Stomach (tissue), 9 donors: ENCODE results near the gene GALNT3. TPM values are rescaled to one million over a fixed set of nuclear protein-coding genes. Genes with fewer than 3 reads are reported as not detected.

Experiments used
- DNase-seq, 2 donors: peaks; one replicate each; pipeline versions ENCODE4 v3.0.0 to v3.0.0-alpha.2; 2013 to 2019
- H3K27ac ChIP-seq, 5 donors: fragments of 200-600 bp in 4 of 5; sonication (generic) in 4 of 5; one replicate each; pipeline ENCODE4 v1.5.1; 2013 to 2019; ENCODE audit warnings: mild to moderate bottlenecking in 1 of 5, moderate library complexity in 1 of 5
- H3K27me3 ChIP-seq, 3 donors: fragments of 200-600 bp; sonication (generic); one replicate each; pipeline ENCODE4 v1.5.1; 2017 to 2019; ENCODE audit warnings: mixed run types in 1 of 3
- H3K36me3 ChIP-seq, 4 donors: fragments of 200-600 bp; sonication (generic); 1 replicate in 3 of 4; 2 replicates in 1 of 4; pipeline ENCODE4 v1.5.1; 2016 to 2019
- H3K4me1 ChIP-seq, 4 donors: fragments of 200-600 bp; sonication (generic); one replicate each; pipeline ENCODE4 v1.5.1; 2016 to 2019
- H3K4me3 ChIP-seq, 4 donors: fragments of 200-600 bp; sonication (generic) in 3 of 4; one replicate each; pipeline ENCODE4 v1.5.1; 2016 to 2019; ENCODE audit warnings: mild to moderate bottlenecking in 1 of 4
- H3K9me3 ChIP-seq, 4 donors: fragments of 200-600 bp; sonication (generic); one replicate each; pipeline ENCODE4 v1.5.1; 2016 to 2019
- EP300 ChIP-seq: sonication (generic); formaldehyde crosslinking; IDR thresholded peaks from one replicate; pipeline ENCODE4 v1.6.1; 2017; ENCODE audit warnings: antibody characterized with exemption
- POLR2A ChIP-seq, 4 donors: fragments of 450-650 bp; IDR thresholded peaks; one replicate each; pipeline ENCODE4 v1.6.1; 2016; ENCODE audit warnings: antibody characterized with exemption in 4 of 4, control low read depth in 2 of 4, mild to moderate bottlenecking in 1 of 4, moderate library complexity in 1 of 4
- POLR2AphosphoS5 ChIP-seq, 3 donors: sonication (generic); formaldehyde crosslinking; IDR thresholded peaks; one replicate each; pipeline ENCODE4 v1.6.1; 2016; ENCODE audit warnings: antibody characterized with exemption in 3 of 3
- WGBS, 5 donors: extraction: QIAGEN DNeasy Blood & Tissue Kit in 3 of 5; methylation state at CpG; one replicate each; pipeline versions ENCODE4 v1.1.5 to v1.1.7; 2013 to 2018; 5-methylcytosine and 5-hydroxymethylcytosine counted together
- intact Hi-C: fragments of 100-400 bp; cut with DNase I; formaldehyde crosslinking; loops from one replicate; pipeline ENCODE4 v1.15.1; 2023; ENCODE audit warnings: low total_unique reads
- polyA plus RNA-seq, 3 donors: library from polyadenylated mRNA; stranded (reverse); fragments of 200-250 nt; gene quantifications; one replicate each; pipeline ENCODE4 v1.2.3, GENCODE V29; 2013
- total RNA-seq, 5 donors: library from RNA; depleted of rRNA; stranded (reverse); fragments of >200 nt; gene quantifications; one replicate each; pipeline versions ENCODE4 v1.1.0 to v1.2.3, GENCODE V29; 2014 to 2016
- TF ChIP-seq, protein P1 (sequence below), 7 experiments: fragments of 450-650 bp in 4 of 7; fragments of 200-600 bp in 3 of 7; sonication (generic) in 3 of 7; IDR thresholded peaks; one replicate each; pipeline ENCODE4 v1.5.1; 2016 to 2019; ENCODE audit warnings: antibody characterized with exemption in 7 of 7, control low read depth in 2 of 7, mild to moderate bottlenecking in 1 of 7
- donor health status: healthy with polysubstance abuse.
- donor health status: Bipolar disorder and iron deficiency.
- donor health status: healthy.

GALNT3 gene
- total and polyA plus RNA-seq, 8 donors, result 15.2 to 134 (median 30.7) TPM

DNA sequence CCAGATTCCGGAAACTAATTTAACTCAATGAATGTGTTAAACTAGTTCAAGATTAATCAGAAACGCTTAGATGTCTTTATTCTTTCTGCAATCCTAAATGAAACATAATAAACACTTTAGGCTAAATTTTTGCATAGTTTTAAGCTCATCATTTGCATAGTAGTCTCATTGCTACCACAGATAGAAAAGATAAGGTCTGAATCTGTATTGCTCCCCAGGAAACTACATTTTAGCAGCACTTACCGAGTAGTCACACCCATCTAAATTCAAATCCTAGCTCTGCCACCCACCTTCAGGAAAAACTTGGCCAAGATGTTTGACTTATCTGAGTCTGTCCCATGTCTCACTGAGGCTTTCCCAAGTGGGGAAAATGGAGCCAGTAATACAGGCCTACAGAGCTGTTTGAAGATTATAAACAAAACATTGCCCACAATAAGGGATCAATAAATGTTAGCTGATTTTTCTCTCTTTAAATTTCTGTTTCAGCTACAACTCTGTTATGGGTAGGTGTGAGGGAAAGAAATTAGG lies 87.0 kb downstream of the GALNT3 start:
- TF ChIP-seq, protein P1, sequence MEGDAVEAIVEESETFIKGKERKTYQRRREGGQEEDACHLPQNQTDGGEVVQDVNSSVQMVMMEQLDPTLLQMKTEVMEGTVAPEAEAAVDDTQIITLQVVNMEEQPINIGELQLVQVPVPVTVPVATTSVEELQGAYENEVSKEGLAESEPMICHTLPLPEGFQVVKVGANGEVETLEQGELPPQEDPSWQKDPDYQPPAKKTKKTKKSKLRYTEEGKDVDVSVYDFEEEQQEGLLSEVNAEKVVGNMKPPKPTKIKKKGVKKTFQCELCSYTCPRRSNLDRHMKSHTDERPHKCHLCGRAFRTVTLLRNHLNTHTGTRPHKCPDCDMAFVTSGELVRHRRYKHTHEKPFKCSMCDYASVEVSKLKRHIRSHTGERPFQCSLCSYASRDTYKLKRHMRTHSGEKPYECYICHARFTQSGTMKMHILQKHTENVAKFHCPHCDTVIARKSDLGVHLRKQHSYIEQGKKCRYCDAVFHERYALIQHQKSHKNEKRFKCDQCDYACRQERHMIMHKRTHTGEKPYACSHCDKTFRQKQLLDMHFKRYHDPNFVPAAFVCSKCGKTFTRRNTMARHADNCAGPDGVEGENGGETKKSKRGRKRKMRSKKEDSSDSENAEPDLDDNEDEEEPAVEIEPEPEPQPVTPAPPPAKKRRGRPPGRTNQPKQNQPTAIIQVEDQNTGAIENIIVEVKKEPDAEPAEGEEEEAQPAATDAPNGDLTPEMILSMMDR (IDR thresholded peaks at IDR 0.05), result no peak
- TF ChIP-seq POLR2AphosphoS5 (IDR thresholded peaks at IDR 0.05), result no peak
- TF ChIP-seq EP300, result no peak
- no peak for TF ChIP-seq POLR2A (IDR thresholded peaks at IDR 0.05)
- 75 to 85% (median 83%) methylated on average over 3 of the region's 3 CpGs for WGBS, 5 donors
- no peaks in the 10 kb centered on the region for H3K4me1 ChIP-seq

DNA sequence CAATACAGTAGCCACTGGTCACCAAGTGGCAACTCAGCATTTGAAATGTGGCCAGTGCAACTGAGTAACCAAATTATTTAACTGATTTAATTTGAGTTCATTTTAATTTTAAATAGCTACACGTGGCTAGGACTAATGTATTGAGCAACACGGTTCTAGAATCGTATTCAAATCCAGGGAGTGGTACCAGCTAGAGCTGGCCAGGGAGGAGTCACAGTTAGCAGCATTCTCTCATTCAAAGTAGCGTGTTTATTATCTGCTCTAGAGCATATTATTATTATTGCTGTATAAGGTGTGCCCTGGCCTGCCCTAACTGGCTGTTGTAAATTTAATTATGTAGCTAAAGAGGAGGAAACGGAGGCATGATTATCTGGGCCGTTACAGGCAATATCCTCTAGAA lies 92.9 kb downstream of the GALNT3 start:
- H3K9me3 ChIP-seq, result no peaks in the 10 kb centered on the region
- TF ChIP-seq EP300, result no peak
- no peak for TF ChIP-seq POLR2A (IDR thresholded peaks at IDR 0.05)
- TF ChIP-seq, protein P1 (IDR thresholded peaks at IDR 0.05), result no peak
- no peak for TF ChIP-seq POLR2AphosphoS5 (IDR thresholded peaks at IDR 0.05)
- no peak overlapping the region for H3K4me3 ChIP-seq
- intact Hi-C loops, result no loop called here
- no peaks in the 10 kb centered on the region for H3K36me3 ChIP-seq
- no peaks in the 10 kb centered on the region for H3K27me3 ChIP-seq
- 67 to 82% (median 72%) methylated on average over 6 of the region's 6 CpGs for WGBS, 5 donors
- no peak overlapping the region for H3K27ac ChIP-seq
- no peak for DNase-seq
- H3K4me1 ChIP-seq, result no peaks in the 10 kb centered on the region

More for the DNA sequence above, 87.0 kb downstream of the GALNT3 start:
- no peak overlapping the region for H3K27ac ChIP-seq
- H3K4me3 ChIP-seq, result no peak overlapping the region
- H3K9me3 ChIP-seq, result peaks cover 0 to 9% (median 4%) of the 10 kb centered on the region in 4 donors
- DNase-seq, result no peak
- intact Hi-C loops, result no loop called here
- H3K27me3 ChIP-seq, result no peaks in the 10 kb centered on the region
- no peaks in the 10 kb centered on the region for H3K36me3 ChIP-seq

DNA sequence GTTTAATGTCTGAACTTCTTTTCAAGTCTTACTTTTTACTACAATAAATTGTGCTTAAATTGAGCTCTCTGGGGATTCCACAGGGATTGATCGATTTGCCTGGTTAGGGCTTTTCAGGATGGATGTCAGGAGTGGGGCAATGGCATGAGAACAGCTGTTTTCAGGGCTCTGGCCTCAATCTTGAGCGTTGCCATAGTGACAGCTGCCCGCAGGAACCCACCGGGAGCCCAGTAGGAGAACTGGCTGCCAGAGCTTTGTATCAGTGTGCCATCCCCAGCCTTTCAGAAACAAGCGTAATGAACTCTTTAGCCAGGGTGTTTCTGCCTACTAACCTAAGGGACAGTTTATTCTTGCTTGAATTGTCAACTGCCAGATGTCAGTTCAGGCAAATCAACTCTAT lies 93.5 kb downstream of the GALNT3 start:
- TF ChIP-seq, protein P1 (IDR thresholded peaks at IDR 0.05), result no peak
- TF ChIP-seq POLR2AphosphoS5 (IDR thresholded peaks at IDR 0.05) (no peak), POLR2A (IDR thresholded peaks at IDR 0.05) (no peak)

DNA sequence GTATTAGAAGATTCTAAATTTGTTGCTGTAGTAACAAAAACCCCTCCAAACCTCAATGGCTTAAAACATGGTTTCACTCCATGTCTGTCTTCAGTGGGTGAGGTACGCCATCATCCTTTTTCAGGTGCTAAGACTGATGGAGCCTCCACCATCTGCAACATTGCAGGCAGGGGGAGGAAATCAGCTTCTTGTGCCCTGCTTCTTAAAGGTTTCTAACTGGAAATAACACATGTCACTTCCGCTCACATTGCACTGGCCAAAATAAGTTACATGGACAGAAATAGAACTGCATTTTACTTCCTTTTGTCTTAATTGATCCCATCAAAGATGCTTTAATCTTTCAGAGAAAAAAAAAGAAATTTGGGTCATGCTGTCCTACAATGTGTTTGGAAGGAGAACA lies 94.1 kb downstream of the GALNT3 start:
- WGBS, 5 donors, result 90 to 94% (median 92%) methylated on average over 2 of the region's 2 CpGs
- Histone ChIP-seq H3K27me3 (no peaks in the 10 kb centered on the region), H3K27ac (no peak overlapping the region), H3K36me3 (no peaks in the 10 kb centered on the region), H3K4me3 (no peak overlapping the region), H3K4me1 (no peaks in the 10 kb centered on the region), H3K9me3 (no peaks in the 10 kb centered on the region)
- DNase-seq, result no peak
- no peak for TF ChIP-seq POLR2A (IDR thresholded peaks at IDR 0.05)
- TF ChIP-seq, protein P1 (IDR thresholded peaks at IDR 0.05), result no peak
- intact Hi-C loops, result loop anchor here (10.0 kb wide), 1 partner anchor 295 kb away; no protein-coding TSS in a partner anchor

More for the DNA sequence above, 93.5 kb downstream of the GALNT3 start:
- Histone ChIP-seq H3K27me3 (no peaks in the 10 kb centered on the region), H3K4me1 (no peaks in the 10 kb centered on the region), H3K36me3 (no peaks in the 10 kb centered on the region), H3K4me3 (no peak overlapping the region), H3K9me3 (no peaks in the 10 kb centered on the region), H3K27ac (no peak overlapping the region)
- intact Hi-C loops, result no loop called here
- DNase-seq, result no peak
- 71 to 79% (median 79%) methylated on average over 5 of the region's 5 CpGs for WGBS, 5 donors
